Measurements from ENCODE around the gene POPDC2.

POPDC2 gene

DNA sequence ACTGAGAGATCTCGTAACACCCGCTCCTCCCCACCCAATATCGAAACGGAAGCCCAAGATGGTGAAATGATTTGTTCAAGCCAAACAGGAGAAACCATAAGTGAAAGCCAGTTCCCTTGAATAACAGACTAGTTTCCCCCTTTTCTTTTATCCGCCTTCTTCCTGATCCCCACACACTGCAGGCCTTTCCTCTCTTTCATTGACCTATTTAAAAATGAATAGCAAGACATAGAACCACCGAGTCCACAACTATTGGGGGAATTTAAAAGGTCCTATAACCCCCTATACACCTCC lies 17.2 kb upstream of the POPDC2 start:
- in situ Hi-C loops (cut with MboI; ENCODE audit: low sequenced_read_pairs, unreplicated experiment), result loop anchor here (25.0 kb wide), 1 partner anchor 390 kb away; the partner anchor contains the start of gene ARHGAP31
- no peak for DNase-seq (ENCODE audit: low spot score)
- TF ChIP-seq, protein P1, sequence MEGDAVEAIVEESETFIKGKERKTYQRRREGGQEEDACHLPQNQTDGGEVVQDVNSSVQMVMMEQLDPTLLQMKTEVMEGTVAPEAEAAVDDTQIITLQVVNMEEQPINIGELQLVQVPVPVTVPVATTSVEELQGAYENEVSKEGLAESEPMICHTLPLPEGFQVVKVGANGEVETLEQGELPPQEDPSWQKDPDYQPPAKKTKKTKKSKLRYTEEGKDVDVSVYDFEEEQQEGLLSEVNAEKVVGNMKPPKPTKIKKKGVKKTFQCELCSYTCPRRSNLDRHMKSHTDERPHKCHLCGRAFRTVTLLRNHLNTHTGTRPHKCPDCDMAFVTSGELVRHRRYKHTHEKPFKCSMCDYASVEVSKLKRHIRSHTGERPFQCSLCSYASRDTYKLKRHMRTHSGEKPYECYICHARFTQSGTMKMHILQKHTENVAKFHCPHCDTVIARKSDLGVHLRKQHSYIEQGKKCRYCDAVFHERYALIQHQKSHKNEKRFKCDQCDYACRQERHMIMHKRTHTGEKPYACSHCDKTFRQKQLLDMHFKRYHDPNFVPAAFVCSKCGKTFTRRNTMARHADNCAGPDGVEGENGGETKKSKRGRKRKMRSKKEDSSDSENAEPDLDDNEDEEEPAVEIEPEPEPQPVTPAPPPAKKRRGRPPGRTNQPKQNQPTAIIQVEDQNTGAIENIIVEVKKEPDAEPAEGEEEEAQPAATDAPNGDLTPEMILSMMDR (IDR thresholded peaks at IDR 0.05; ENCODE audit: borderline replicate concordance, control extremely low read depth, extremely low read depth, insufficient read depth, missing control alignments), result no peak

DNA sequence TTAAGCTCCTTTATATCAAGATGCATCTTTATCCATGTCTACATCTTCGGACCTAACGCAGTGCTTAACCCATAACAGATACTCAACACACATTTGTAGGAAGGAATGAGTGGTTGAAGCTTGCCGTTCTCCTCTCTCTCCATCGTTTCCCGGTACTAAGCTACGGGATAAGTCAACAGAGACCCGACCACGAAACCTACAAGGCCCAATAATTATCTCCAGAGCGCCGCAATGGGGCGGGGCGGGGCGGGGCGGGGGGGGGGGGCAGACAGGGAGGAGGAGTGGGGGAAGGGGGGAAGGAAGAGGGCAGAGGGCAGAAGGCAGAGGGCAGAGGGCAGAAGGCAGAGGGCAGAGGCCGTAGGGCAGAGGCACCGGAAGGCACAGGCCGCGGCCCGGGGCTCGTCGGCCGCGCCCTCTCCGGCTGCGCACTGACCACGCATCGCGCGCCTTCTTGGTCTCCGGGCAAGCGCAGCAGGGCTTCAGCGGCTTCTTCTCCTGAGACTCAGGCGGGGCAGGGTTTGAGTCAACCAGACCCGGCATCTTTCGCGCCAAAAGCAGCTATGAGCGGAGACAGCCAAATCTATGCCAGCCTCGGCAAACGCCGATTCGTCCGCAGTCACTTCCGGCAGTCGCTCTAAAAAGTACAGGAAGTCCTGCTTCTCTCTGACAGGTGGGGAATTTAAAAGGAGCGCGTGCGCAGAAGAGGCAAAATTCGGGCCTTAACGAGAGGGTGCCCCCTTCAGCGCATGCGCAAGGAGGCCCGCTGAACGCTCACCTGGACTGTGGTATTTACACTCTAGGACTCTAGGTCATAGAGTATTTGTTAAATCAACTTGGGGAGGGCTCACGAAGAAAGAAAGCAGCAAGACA lies 16.6 kb upstream of the POPDC2 start, which contains the start of gene COX17:
TSS of gene COX17 (minus strand) at position 636 of the 870 bp plus-strand sequence. CDS start at position 540, 96 bp downstream.
- TF ChIP-seq, protein P1 (IDR thresholded peaks at IDR 0.05; ENCODE audit: borderline replicate concordance, control extremely low read depth, extremely low read depth, insufficient read depth, missing control alignments), result no peak
- peak; percentile 93 for DNase-seq (ENCODE audit: low spot score)
- in situ Hi-C loops (cut with MboI; ENCODE audit: low sequenced_read_pairs, unreplicated experiment), result loop anchor here (25.0 kb wide), 1 partner anchor 390 kb away; the partner anchor contains the start of gene ARHGAP31

DNA sequence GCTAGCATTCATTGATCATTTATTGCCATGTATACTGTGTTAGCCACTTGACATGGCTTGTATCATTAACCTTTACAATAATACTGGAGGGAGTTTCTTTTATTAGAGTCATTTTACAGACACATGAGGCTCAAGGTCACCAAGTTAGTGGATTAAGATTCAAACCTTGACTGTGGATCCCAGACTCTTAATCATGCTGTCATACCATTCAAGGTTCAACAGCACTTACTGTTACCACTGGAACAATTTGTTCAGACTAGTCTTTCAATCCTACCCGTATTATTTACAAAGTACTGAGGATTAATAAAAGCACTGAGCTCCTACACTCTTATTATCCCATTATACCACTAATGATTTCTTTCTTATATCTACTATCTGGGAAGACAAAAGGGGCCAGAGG lies 15.6 kb upstream of the POPDC2 start:
- in situ Hi-C loops (cut with MboI; ENCODE audit: low sequenced_read_pairs, unreplicated experiment), result loop anchor here (25.0 kb wide), 1 partner anchor 389 kb away; the partner anchor contains the start of gene ARHGAP31
- DNase-seq (ENCODE audit: low spot score), result no peak
- TF ChIP-seq, protein P1 (IDR thresholded peaks at IDR 0.05; ENCODE audit: borderline replicate concordance, control extremely low read depth, extremely low read depth, insufficient read depth, missing control alignments), result no peak

DNA sequence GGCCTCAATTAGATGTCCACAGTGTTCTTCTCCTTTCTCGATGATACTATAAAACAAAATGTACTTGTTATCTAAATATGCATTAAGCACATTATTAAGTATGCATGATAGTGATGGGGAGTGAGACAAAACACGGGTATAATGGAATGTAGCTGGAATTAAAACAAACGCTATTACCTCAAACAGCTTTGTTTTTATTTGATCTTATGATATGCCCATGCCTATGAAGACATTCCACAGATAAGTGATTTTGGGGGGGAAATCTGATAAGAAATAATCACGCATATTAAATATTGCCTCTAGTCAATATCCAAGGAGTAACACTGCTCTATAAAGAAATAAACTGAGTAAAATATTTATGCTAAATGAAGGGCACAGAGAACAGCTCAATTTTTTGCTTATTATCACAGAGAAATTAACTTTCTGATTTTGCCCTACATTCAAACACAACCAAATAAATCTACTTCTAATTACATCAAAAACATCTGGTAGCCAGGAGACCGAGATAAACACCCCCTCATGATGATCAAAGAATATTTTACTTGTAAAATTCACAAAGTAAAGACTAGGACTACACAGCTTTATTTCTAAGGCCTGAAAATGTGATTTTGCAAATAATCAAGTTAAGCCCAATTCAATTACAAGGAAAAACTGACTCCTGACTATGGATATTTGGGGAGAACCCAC lies 14.9 kb upstream of the POPDC2 start:
- in situ Hi-C loops (cut with MboI; ENCODE audit: low sequenced_read_pairs, unreplicated experiment), result loop anchor here (25.0 kb wide), 1 partner anchor 388 kb away; the partner anchor contains the start of gene ARHGAP31
- TF ChIP-seq, protein P1 (IDR thresholded peaks at IDR 0.05; ENCODE audit: borderline replicate concordance, control extremely low read depth, extremely low read depth, insufficient read depth, missing control alignments), result no peak
- DNase-seq (ENCODE audit: low spot score), result no peak

DNA sequence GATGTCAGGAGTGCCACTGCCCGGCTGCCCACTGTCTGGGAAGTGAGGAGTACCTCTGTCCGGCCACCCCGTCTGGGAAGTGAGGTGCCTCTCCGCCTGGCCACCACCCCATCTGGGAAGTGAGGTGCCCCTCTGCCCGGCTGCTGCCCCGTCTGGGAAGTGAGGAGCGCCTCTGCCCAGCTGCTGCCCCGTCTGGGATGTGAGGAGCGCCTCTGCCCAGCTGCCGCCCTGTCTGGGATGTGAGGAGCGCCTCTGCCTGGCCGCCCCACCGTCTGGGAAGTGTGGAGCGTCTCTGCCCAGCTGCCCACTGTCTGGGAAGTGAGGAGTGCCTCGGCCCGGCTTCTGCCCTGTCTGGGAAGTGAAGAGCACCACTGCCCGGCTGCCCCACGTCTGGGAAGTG lies 13.5 kb upstream of the POPDC2 start:
- DNase-seq (ENCODE audit: low spot score), result no peak
- in situ Hi-C loops (cut with MboI; ENCODE audit: low sequenced_read_pairs, unreplicated experiment), result no loop called here
- TF ChIP-seq, protein P1 (IDR thresholded peaks at IDR 0.05; ENCODE audit: borderline replicate concordance, control extremely low read depth, extremely low read depth, insufficient read depth, missing control alignments), result no peak

DNA sequence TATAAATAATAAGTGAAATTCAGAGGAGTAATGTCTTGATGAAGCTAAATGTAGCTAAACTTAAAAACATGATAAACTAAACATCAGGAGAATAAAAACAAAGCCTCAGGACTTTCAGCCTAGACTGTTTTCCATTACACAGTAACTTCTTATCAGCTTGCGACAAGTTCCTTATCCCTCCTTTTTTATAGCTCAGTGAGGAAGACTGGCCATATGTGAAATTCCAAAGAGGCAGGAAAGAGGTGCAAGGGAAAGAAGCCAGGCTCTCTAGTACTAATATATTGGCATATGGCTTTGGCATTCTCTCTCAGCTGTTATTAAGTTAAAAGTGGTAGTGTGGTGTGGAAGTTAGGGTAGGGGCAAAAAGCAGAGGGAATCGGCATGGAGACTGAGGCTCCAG lies 12.4 kb upstream of the POPDC2 start:
- DNase-seq (ENCODE audit: low spot score), result no peak
- TF ChIP-seq, protein P1 (IDR thresholded peaks at IDR 0.05; ENCODE audit: borderline replicate concordance, control extremely low read depth, extremely low read depth, insufficient read depth, missing control alignments), result no peak
- in situ Hi-C loops (cut with MboI; ENCODE audit: low sequenced_read_pairs, unreplicated experiment), result no loop called here
